Measurements from ENCODE around the gene BCOR. TPM values are rescaled to one million over a fixed set of nuclear protein-coding genes. Genes with fewer than 3 reads are reported as not detected.

Gene BCOR
- total RNA-seq, 1 experiment from 2014 or later, result 7.5 TPM

GRCh38 chrX:40056420-40056819, 41.3 kb downstream of the BCOR start:
- Mint-ChIP-seq H3K4me1 (ENCODE audit: insufficient read depth, unreplicated experiment) (no peaks in the 10 kb centered on the region), H3K27me3 (ENCODE audit: insufficient read depth, unreplicated experiment) (peaks cover 19% of the 10 kb centered on the region), H3K27ac (ENCODE audit: low read depth, unreplicated experiment) (no peak overlapping the region), H3K9me3 (ENCODE audit: unreplicated experiment) (peaks cover 13% of the 10 kb centered on the region), H3K4me3 (ENCODE audit: unreplicated experiment) (no peak overlapping the region), H3K36me3 (ENCODE audit: insufficient read depth, unreplicated experiment) (peaks cover 47% of the 10 kb centered on the region)
- POLR2A ChIA-PET, result no interaction called here
- CTCF ChIA-PET, result interaction anchor here (0.7 kb wide), 1 partner anchor 243 kb away, joined by 3 read pairs; no protein-coding TSS in a partner anchor
- no peak for DNase-seq (ENCODE audit: unreplicated experiment)
- no peak for TF ChIP-seq CTCF (IDR thresholded peaks at IDR 0.05; ENCODE audit: unreplicated experiment)
- intact Hi-C loops (cut with micrococcal nuclease), result no loop called here
- no TSS peak for BruUV-seq (replicated peaks)

GRCh38 chrX:40055495-40055894, 42.3 kb downstream of the BCOR start:
- no TSS peak for BruUV-seq (replicated peaks)
- Mint-ChIP-seq H3K4me1 (ENCODE audit: insufficient read depth, unreplicated experiment) (no peaks in the 10 kb centered on the region), H3K27ac (ENCODE audit: low read depth, unreplicated experiment) (no peak overlapping the region), H3K36me3 (ENCODE audit: insufficient read depth, unreplicated experiment) (peaks cover 53% of the 10 kb centered on the region), H3K4me3 (ENCODE audit: unreplicated experiment) (no peak overlapping the region), H3K27me3 (ENCODE audit: insufficient read depth, unreplicated experiment) (peaks cover 11% of the 10 kb centered on the region), H3K9me3 (ENCODE audit: unreplicated experiment) (peaks cover 17% of the 10 kb centered on the region)
- intact Hi-C loops (cut with micrococcal nuclease), result no loop called here
- TF ChIP-seq CTCF (IDR thresholded peaks at IDR 0.05; ENCODE audit: unreplicated experiment), result no peak
- no peak for DNase-seq (ENCODE audit: unreplicated experiment)
- CTCF ChIA-PET, result no interaction called here
- POLR2A ChIA-PET, result no interaction called here

GRCh38 chrX:40054793-40055192, 43.0 kb downstream of the BCOR start:
- ChIA-PET POLR2A (no interaction called here), CTCF (no interaction called here)
- peaks cover 11% of the 10 kb centered on the region for H3K27me3 Mint-ChIP-seq (ENCODE audit: insufficient read depth, unreplicated experiment)
- BruUV-seq (replicated peaks), result no TSS peak
- TF ChIP-seq CTCF (IDR thresholded peaks at IDR 0.05; ENCODE audit: unreplicated experiment), result no peak
- intact Hi-C loops (cut with micrococcal nuclease), result no loop called here
- no peak overlapping the region for H3K4me3 Mint-ChIP-seq (ENCODE audit: unreplicated experiment)
- DNase-seq (ENCODE audit: unreplicated experiment), result no peak
- H3K27ac Mint-ChIP-seq (ENCODE audit: low read depth, unreplicated experiment), result no peak overlapping the region
- peaks cover 24% of the 10 kb centered on the region for H3K9me3 Mint-ChIP-seq (ENCODE audit: unreplicated experiment)
- H3K4me1 Mint-ChIP-seq (ENCODE audit: insufficient read depth, unreplicated experiment), result no peaks in the 10 kb centered on the region
- peaks cover 60% of the 10 kb centered on the region for H3K36me3 Mint-ChIP-seq (ENCODE audit: insufficient read depth, unreplicated experiment)

GRCh38 chrX:40050532-40050931, 47.2 kb downstream of the BCOR start:
- DNase-seq (ENCODE audit: unreplicated experiment), result no peak
- Mint-ChIP-seq H3K4me1 (ENCODE audit: insufficient read depth, unreplicated experiment) (no peaks in the 10 kb centered on the region), H3K36me3 (ENCODE audit: insufficient read depth, unreplicated experiment) (peaks cover 61% of the 10 kb centered on the region), H3K27me3 (ENCODE audit: insufficient read depth, unreplicated experiment) (no peaks in the 10 kb centered on the region), H3K9me3 (ENCODE audit: unreplicated experiment) (peaks cover 34% of the 10 kb centered on the region), H3K4me3 (ENCODE audit: unreplicated experiment) (no peak overlapping the region), H3K27ac (ENCODE audit: low read depth, unreplicated experiment) (no peak overlapping the region)
- ChIA-PET POLR2A (interaction anchor here (0.6 kb wide), 1 partner anchor 40 kb away, joined by 3 read pairs; no protein-coding TSS in a partner anchor), CTCF (interaction anchor here (0.6 kb wide), 1 partner anchor 32 kb away, joined by 3 read pairs; no protein-coding TSS in a partner anchor)
- no peak for TF ChIP-seq CTCF (IDR thresholded peaks at IDR 0.05; ENCODE audit: unreplicated experiment)
- intact Hi-C loops (cut with micrococcal nuclease), result no loop called here
- BruUV-seq (replicated peaks), result no TSS peak
